Stimulated activated CD4-positive, alpha-beta T cell treated with anti-CD3 and anti-CD28 coated beads, Interleukin-15, amount 100 ng/mL, for 24 hours (primary cell): ENCODE results near the gene COL26A1.

ENCODE experiments used
- DNase-seq: peaks from one replicate; pipeline ENCODE4 v3.0.0-alpha.2; 2020

Gene COL26A1

GRCh38 chr7:101373812-101374614, 11.3 kb downstream of the COL26A1 start:
- no peak for DNase-seq

DNA sequence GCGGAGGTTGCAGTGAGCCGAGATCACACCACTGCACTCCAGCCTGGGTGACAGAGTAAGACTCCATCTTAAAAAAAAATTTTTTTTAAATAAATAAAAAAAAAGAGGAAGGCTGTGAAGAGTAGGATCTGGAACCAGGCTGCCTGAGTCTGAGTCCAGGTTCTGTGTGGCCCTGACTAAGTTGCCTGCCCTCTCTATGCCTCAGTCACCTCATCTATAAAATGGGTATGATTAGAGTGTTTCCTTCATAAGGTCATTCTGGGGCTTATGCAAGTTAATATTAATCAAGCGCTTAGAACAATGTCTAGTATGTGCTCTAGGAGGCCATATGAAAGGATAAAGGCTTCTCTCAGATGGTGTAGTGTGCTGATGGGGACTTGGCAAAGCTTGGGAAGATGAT, 12.3 kb downstream of the COL26A1 start:
- no peak for DNase-seq

- DNase-seq = no peak
Observed at GRCh38 chr7:101376601-101377000, 13.9 kb downstream of the COL26A1 start.

DNA sequence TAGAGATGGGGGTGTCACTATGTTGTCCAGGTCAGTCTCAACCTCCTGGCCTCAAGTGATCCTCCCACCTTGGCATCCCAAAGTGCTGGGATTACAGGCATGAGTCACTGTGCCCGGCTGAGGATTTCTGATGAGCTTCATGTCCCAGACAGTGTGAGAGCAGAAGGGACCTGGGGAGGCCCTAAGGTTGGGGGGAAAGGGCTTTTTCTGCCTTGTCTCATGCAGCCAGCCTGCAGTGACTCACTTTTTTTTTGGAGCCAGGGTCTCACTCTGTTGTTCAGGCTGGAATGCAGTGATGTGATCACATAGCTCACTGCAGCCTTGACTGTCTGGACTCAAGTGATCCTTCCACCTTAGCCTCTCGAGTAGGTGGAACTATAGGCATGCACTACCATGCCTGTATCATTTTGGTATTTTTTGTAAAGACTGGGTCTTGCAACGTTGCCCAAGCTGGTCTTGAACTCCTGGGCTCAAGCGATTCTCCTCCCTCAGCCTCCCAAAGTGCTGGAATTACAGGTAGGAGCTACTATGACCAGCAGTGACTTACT, 14.6 kb downstream of the COL26A1 start:
- DNase-seq = no peak

DNA sequence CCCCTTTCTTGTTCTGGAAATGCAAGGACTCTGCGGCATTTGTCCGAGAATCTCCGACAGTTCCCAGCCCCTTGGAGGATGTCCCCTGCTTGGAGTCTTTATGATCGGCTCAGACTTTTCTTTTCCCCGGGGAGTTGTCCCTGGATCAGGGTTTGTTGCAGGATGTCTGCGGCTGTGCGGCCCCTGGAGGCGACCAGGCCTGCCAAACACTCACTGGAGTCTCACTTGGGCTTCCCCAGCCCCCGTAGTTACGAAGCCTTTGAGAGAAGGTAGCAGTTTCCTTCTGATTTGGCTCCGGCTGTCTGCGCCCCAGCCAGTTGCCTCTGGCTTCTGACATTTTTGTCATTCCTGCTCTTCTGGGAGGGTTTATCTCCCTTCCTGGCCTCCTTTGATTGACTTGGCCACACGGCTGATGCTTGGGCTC, 16.1 kb downstream of the COL26A1 start:
- no peak for DNase-seq

DNA sequence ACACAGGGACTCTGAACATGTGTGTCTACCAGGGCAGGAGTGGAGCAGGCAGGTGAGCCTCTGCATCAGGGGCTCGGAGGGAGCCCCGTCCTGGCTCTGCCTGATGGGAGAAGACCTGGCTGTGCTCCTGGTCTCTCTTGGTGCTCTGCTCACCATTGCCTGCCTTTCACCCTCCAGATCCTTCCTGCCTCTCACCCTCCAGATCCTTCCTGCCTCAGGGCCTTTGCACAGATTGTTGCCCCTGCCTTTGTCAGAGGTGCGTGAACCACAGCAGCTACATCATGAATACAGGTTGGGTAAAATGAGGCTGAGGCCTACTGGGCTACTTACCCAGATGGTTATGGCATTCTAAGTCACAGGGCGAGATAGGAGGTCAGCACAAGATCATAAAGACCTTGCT, 16.6 kb downstream of the COL26A1 start:
- no peak for DNase-seq

DNA sequence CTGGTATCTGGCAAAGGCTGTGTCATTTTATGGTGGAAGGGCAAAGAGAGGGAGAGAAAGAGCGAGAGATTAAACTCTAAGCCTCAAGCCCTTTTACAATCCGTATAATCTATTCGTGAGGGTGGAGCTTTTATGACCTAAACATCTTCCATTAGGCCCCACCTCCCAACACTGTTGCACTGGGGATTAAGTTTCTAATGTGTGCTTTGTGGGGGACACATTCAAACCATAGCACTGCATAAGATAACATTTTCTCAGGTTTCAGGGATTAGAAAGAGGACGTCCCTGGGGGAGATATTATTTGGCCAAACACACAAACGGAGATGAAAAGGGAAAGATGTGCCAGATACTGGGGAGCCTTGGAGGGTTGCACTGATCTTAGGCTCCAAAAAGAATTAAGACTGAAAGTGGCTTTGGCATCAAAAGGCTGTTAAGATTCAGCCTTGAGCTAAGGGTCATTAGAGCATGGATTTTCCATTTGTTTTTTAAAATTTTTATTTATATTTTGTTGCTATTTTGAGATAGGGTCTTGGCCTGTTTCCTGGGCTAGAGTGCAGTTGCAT, 19.0 kb downstream of the COL26A1 start:
- no peak for DNase-seq

DNA sequence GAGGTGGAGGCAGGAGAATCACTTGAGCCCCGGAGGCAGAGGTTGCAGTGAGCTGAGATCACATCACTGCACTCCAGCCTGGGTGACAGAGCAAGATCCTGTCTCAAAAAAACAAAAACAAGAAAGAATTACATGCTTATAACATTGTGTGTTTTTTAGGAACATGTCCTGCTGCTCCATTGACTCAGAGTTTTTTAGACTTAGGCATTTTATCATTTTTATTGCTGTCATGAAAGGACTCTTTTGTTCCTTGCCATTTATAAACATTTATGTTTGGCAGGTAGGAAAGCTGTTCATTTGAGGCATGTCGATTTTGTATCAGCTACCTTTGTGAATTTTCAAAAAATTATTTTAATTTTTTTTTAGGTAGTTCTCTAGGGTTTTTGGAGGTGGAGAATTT, 20.3 kb downstream of the COL26A1 start:
- DNase-seq = no peak

DNA sequence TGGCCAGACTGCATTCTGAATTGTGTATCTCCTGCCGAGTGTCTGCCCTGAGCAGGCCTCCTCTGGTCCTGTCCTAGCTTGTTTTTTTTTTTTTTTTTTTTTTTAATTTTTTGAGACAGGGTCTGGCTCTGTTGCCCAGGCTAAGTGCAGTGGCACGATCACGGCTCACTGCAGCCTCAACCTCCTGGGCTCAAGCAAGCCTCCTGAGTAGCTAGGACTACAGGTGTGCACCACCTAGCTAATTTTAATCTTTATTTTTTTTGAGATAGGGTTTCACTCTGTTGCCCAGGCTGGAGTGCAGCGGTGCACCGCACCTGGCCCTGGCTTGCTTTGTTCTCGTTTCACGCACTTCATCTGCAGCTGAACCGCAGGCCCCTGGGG, 23.5 kb downstream of the COL26A1 start:
- DNase-seq = no peak

GRCh38 chr7:101386558-101387231, 24.0 kb downstream of the COL26A1 start:
- peak; percentile 7 for DNase-seq

DNA sequence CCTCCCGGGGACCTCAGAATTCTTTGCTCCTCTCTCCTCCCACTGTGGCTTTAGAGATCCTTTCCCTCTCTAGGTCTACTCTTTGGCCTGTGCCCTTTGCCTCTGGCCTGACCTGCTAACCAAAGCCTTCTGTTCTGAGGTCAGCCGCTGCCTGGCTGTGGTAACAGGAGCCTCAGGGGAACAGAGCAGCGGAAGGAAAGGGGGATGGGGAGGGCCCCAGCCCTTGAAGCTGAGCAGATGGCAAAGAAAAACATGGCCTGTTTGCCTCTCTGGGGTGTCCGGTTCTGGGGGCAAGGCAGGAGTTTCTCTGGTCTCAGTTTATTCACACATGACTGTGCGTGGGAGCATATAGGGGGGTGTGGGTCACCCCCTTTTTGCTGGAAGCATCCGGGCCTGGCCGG, 28.2 kb downstream of the COL26A1 start:
- DNase-seq = peak; percentile 32

DNA sequence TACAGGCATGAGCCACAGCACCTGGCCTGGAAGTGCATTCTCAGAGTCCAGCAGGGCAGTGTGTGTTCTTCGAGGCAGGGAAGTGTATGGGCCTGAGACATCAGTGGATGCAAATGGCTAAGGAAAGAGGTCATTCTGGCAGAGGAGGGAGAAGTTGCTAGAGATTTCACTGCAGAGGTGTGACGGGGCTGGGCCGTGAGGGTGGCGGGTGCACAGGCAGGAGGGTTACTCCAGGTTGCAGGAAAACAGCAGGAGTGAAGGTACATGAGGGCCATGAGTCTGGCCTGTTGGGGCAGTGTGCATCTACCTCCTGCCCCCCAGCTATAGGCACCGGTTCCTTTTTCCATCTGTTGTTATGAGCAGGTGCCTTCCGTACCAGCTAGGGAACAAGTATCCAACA, 29.3 kb downstream of the COL26A1 start:
- no peak for DNase-seq

- no peak for DNase-seq
Observed at GRCh38 chr7:101393865-101394264, 31.2 kb downstream of the COL26A1 start.

DNA sequence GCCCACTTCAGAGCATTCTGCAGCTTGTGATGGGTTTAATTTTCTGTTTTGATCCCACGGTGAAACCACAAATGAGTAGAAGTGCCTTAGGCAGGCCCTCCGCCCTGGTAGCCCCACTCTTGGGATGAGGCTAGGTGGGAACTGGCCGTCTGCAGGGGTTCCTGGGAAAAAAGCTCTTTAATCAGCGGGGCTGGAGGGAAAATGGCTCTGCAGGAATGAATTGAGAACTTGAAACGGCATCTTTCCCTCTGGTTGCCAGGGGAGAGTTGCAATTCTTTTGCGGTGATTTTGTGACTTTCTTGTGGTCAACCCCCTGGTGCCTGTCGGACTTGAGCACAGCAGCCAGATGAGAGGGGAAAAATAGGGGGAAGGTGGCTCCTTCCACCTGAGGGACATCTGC, 32.7 kb downstream of the COL26A1 start:
- no peak for DNase-seq

GRCh38 chr7:101397243-101397642, 34.6 kb downstream of the COL26A1 start:
- DNase-seq = no peak

- DNase-seq = no peak
Observed at GRCh38 chr7:101397770-101398324, 35.2 kb downstream of the COL26A1 start.

DNA sequence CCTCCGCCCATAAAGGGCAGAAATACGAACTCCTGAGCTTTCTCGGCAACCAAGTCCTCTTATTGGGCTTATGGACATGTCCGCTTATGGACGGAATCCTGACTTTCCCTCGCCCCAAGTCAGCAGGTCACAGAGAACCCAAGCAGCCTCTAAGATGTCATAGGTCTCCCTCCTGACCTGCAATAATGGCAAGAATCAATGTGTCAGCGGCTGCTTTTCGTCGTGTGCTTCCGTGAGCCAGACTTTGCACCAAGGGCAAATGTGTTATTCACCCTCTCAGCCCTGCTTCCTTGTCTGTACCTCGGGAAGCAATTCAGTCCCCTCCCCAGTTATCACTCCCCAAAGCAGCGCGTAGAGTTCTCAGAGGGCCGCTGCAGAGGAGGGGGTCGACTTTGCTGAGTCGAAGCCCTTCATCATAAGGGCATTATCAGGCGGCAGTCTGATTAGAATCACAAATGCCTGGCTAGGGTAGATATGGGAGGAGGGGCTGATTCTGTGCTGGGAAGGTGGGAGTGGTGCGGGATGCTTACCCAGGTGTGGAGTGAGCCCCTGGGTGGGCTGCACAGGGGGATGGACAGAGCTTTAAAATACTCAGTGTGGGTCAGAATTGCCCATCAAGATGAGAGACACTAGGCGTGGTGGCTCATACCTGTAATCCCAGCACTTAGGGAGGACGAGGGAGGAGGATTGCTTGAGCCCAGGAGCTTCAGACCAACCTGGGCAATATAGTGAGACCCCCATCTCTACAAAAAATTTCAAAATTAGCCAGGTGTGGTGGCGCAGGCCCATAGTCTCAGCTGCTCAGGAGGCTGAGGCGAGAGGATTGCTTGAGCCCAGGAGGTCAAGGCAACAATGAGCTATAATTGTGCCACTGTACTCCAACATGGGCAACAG, 36.0 kb downstream of the COL26A1 start:
- no peak for DNase-seq

- DNase-seq = no peak
Observed at GRCh38 chr7:101399759-101400158, 37.1 kb downstream of the COL26A1 start.

DNA sequence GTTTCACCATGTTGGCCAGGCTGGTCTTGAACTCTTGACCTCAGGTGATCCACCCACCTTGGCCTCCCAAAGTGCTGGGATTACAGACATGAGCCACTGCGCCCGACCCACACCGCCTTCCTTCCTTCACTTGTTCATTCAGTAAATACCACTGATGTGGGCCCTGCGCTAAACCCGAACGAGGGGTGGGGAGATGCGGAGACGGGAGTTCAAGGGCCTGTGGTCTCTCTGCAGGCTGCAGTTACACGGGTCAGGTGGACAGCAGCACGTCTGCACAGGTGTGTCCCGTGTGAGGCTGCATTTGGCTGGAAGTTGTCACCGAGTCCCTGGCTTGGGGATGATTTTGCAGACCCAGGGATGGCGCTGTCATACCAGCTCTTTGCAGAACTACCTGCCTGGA, 38.1 kb downstream of the COL26A1 start:
- no peak for DNase-seq

DNA sequence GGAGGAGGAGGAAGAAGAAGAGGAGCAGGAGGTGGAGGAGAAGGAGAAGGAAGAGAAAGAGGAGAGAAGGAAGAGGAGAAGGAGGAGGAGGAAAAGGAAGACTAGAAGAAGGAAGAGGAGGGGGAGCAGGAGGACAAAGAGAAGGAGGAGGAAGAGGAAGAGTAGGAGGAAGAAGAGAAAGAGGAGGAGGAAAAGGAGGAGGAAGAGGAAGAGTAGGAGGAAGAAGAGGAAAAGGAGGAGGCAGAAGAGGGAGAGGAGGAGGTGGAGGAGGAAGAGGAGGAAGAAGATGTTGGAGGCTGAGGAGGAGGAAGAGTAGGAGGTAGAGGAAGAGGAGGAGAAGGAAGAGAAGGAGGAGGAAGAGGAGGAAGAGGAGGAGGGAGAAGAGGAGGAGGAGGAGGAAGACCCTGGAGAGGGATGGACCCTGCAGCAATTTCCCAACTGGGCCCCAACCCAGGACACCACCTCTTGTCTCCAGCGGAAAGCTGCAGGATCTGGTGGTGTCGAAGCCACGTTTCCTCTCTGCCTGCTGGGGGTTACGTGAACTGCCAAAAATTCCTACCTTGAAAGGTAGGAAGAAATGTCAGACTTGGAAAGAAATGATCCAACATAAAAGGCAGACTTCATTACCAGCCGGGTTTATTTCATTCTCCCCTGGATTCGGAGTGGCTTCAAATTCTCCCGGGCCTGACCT, 38.9 kb downstream of the COL26A1 start:
- DNase-seq = no peak

DNA sequence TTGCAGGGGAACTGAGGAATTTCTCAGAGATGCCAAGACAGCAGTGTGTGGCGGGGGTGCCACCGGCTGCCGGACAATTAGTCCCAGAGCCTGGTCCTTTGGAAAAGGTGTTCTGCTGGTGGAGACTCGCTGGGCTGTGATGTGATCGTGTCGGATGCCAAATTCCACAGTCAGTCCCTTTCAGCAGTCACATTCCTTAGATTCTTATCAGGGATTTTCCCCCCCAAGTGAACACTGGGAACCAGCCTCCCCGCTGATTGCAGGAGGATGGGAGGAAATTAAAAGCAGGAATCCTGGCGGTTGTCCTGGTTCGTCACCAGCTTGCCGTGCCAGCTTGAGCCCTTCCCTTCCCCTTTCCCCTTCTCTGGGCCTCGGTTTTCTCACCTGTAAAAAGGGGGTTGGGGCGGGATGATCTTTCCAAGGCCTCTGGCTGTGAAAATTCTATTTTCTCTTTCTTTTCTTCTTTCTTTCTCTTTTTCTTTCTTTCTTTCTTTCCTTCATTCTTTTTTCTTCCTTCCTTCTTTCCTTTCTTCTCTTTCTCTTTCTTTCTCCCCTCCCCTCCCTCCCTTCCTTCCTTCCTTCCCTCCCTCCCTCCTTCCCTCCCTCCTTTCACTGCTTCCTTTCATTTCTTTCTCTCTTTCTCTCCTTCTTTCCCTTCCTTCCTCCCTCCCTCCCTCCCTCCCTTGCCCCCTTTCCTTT, 39.6 kb downstream of the COL26A1 start:
- no peak for DNase-seq
